Inferior parietal cortex (tissue), 1 donor: ENCODE results near the gene DNASE1L1.

ENCODE experiments used
- DNase-seq: peaks from one replicate; pipeline ENCODE4 v3.0.0-alpha.2; 2016; ENCODE audit errors: extremely low spot score

Gene DNASE1L1, protein sequence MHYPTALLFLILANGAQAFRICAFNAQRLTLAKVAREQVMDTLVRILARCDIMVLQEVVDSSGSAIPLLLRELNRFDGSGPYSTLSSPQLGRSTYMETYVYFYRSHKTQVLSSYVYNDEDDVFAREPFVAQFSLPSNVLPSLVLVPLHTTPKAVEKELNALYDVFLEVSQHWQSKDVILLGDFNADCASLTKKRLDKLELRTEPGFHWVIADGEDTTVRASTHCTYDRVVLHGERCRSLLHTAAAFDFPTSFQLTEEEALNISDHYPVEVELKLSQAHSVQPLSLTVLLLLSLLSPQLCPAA

DNA sequence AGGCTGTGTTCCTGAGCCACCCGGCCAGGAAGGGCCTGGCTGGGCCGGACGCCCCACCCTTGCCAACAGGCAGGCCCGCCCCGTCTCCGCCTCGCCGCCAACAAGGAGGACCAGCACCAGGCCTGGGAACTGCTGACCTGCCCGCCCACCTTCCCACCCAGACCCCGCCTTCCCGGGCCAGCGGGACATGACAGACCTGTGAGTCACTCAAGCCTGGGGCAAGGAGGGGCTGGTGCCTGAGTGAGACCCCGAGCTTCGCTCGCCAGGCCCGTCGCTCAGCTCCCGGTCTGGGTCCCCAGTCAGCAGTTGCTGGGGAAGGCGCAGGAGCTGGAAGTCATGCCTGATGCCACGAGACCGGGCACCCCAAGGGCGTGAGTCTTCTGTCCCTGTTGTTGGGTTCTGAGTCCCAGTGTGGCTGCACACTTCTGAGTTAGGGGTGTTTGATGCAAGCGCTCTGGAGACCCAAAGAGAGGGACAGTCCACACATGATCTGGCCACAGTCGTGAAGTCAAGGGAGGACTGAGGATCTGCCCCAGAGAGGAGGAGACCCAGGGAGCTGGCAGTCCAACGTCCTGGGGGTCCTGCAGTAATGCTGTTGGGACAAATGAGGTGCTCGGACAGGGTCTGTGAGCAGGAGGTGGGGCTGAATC lies at the start of gene DNASE1L1:
DNASE1L1 (minus strand) TSS at position 33 of the 650 bp plus-strand sequence. CDS start 3,686 bp downstream, outside the sequence.
- no peak for DNase-seq

DNA sequence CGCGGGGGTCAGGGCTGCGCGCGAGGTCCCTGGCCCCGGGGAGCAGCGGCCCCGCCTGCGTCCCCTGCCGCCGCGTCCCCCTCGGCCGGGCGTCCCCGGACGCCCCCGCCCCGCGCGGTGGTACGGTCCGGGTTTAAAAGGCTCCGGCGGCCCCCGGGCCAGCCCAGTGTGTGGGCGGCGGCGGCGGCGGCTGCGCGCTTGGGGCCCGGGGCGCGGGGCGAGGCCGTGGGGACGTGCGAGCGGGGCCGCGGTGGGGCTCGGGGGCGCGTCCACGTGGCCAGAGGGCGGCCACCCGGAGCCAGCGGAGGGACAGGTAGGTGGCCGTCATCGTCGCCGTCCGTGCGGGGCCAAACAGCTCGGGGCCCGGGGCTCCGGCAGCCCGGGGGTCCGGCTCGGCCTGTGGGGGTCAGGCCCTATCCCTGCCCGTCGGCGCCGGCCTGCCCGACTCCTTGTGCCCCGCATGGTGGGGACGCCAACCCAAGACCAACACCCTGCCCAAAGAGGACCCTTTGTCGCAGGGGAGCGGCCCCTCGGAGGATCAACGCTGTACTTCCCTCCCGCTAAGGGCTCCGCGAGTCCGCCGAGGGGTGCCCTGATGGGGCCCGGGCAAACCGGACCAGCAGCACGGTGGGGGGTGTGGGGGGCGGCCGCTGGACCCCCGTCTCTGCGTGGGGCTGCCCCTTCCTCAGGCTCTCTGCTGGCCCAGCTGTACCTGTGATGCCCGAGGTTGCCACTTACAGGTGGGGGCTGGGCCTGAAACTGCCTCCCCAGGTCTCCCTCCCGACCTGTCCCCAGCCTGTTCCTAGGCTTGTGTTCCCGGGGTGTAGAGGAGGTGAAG lies 49.3 kb upstream of the DNASE1L1 start, which contains the start of gene PLXNA3:
PLXNA3 (plus strand) TSS at position 166 of the 838 bp plus-strand sequence. CDS start 1,903 bp downstream, outside the sequence.
- no peak for DNase-seq

DNA sequence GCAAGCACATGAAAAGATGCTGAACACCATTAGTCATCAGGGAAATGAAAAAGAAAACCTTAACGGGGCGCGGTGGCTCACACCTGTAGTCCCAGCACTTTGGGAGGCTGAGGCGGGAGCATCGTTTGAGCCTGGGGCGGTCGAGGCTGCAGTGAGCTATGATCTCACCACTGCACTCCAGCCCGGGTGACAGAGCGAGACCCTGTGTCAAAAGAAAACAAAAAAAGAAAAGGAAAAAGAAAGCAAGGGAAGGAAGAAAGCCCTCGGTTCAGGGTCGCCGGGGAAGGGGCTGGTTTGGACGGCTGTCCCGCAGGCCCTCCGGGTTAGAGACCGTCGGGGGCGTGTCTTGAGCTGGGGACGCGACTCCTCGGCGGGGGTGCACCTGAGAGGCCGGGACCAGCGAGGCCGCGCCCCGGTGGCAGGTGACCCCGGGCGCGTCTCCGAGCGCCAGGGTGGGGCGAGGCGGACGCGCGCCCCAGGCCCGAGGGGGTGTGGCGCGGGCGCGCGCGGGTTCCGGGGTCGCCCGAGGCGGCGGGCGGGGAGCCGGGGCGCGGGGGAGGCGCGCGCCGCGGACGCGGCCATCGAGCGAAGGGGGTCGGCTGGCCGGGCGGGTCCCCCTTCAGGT lies 48.5 kb upstream of the DNASE1L1 start:
- DNase-seq = no peak

DNA sequence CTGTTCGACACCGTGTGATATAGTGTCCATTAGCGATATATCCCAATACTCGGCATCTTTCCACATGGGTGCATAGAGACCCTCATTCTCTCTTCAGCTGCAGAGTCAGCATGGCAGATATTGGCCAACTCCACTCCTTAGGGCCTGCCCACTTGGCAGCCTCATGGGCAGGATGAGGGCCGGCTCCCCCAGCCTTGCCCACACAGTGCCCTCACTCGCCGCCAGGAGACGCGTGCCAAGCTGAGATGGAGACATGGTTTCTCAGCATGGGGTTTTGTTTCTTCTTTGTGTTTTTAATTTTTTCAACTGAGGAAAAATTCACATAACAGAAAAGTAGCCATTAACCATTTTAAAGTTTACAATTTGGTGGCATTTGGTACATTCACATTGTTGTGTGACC lies 43.8 kb upstream of the DNASE1L1 start:
- DNase-seq = no peak

DNA sequence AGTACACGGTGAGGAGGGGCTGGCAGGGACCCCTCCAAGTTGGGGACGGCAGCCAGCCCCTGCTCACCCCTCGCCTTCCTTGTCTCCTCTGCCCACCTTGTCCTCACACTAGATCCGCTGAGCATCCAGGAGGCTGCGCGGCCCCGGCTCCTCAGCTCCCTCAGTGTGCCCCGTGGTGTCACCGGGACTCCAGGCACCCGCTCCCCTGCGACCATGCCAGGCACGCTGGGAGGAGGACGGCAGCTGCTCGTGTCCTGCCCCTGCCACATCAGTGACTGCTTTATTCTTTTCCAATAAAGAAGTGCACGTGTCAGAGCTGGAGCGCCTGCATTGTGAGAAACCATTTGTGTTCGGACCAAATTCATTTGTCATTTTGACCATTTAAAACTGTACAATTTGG lies 41.3 kb upstream of the DNASE1L1 start:
- no peak for DNase-seq

DNA sequence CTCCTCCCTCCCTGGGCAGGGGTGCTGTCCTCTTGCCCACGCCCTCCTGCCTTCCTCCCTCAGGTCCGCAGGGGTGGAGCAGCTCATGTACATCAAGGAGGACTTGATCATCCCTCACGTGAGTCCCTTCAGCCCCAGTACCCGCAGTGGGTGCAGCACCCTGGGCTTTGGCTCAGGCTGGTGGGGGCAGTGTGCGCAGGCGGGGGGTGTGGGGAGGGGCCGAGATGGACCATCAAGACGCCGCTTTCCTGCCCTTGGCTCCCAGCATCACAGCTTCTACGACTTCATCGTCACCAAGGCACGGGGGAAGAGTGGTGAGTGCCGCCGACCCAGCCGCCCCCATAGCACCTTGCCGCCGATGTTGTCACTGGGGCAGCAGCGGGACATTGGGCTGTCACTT lies 40.6 kb upstream of the DNASE1L1 start:
- DNase-seq = no peak

DNA sequence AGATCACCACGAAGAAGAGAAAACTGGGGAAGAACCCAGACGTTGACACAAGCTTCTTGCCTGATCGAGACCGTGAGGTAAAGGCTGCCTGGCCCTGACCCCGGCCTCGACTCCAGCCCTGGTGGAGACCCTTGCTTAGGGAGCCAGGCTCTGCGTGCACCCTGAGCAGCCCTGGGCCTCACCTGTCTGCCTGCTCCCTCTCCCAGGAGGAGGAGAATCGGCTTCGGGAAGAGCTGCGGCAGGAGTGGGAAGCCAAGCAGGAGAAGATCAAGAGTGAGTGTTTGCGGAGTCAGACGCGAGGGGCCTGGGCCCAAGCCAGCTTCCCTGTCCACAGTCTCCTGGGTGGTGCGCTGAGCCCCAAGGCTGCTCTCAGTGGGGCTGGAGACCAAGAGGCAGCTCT lies 39.4 kb upstream of the DNASE1L1 start:
- no peak for DNase-seq

DNA sequence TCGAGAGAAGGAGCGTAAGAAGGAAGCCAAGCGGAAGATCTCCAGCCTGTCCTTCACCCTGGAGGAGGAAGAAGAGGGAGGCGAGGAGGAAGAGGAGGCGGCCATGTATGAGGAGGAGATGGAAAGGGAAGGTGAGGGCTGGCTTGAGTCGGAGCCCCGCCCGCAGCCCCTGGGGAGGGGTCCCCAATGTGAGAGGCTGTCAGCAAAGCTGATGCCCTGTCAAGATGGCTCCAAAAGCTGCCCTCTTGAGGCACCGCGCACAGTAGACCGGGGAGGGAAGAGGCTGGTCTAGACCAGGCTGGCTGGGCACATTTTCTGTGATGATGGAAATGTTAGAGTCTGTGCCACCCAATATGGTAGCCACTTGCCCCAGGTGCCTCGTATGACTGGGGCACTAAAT lies 37.4 kb upstream of the DNASE1L1 start:
- DNase-seq = no peak

DNA sequence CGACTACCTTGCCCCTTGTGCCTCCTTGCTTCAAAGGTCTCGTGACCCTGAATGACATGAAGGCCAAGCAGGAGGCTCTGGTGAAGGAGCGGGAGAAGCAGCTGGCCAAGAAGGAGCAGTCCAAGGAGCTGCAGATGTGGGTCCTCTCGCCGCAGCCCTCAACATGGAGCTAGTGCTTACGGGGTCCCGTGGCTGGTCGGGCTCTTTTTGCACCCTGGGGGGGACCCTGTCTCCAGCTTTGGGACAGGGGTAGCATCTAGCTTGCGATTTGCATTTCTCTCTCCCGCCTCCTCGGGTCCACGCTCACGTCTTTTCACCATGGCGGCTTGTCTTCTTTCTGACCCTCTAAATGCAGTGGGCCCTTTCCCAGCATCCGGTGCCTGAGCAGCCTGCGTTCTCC lies 36.7 kb upstream of the DNASE1L1 start:
- DNase-seq = no peak

DNA sequence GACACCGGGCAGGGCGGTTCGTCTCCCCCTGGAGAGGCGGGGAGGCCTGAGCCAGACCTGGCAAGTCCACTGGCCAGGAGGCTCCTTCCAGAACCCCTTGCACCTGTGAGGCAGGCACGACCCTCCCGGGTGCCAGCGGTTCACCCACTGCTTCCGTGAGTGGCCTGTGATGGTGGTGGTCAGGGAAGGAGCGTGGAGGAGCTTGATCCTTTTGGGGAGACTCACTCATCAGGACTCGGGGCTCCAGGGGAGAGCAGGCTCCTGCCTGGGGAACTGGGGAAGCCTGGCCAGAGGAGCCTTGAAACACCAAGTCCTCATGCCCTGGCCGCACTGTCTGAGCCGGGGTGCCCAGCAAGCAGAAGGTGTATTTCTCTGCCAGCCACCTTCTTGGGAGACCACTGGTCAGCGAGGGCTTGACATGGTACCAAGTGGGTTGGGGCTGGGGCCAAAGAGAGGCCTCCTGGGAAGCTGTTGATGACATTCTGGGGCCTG lies 35.7 kb upstream of the DNASE1L1 start:
- DNase-seq = no peak

DNA sequence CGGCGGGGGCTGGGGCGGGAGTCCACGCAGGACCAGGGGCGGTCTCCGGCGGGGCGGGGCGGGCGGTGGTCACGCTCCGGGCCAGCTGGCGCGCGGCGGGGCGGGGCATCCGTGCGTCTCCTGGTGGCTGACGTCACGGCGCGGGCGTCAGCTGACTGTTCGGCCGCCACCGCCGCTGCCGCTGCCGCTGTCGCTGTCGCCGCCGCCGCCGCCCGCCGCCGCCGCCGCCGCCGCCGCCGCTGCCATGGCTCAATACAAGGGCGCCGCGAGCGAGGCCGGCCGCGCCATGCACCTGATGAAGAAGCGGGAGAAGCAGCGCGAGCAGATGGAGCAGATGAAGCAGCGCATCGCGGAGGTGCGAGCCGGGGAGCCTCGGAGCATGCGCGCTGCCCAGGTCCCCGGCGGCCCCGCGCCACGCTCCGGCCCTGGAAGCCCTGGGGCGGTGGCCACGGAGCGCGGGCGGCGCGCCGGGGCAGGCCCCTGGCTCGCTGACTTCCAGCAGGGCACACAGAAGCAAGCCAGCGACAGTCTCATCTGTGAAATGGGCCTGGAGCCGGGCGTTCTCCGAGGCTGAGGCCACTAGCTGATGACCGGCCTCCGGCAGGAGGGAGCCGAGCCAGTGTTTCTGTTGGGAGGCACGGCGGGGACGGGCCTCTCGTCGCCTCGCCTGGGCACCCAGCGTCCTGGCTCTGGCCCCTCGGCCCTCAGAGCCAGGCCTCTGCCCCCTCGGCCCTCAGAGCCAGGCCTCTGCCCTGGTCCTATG lies 35.1 kb upstream of the DNASE1L1 start, which contains the start of gene FAM50A:
FAM50A (plus strand) TSS at position 150 of the 763 bp plus-strand sequence; CDS start at position 245, 95 bp downstream.
- no peak for DNase-seq

DNA sequence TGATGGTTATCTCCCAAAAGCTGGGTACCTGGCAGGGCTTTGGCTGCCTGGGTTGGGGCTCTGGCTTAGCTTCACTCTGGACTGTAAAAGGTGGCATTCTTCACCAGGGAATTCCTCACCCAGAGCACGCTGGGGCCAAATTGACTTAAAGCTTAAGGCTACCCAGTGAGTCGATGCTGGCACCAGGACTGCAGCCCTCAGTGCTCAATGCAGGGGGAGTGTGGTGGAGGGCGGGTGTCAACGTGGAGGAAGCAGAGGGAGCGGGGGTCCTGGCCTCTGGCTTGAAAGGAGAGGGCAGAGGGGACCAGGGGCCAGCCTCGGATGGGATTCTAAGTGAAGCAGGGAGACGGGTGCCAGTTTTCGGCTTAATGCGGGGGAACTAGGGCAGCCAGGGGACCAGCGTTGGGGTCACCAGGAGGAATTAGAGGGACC lies 34.4 kb upstream of the DNASE1L1 start:
- no peak for DNase-seq

DNA sequence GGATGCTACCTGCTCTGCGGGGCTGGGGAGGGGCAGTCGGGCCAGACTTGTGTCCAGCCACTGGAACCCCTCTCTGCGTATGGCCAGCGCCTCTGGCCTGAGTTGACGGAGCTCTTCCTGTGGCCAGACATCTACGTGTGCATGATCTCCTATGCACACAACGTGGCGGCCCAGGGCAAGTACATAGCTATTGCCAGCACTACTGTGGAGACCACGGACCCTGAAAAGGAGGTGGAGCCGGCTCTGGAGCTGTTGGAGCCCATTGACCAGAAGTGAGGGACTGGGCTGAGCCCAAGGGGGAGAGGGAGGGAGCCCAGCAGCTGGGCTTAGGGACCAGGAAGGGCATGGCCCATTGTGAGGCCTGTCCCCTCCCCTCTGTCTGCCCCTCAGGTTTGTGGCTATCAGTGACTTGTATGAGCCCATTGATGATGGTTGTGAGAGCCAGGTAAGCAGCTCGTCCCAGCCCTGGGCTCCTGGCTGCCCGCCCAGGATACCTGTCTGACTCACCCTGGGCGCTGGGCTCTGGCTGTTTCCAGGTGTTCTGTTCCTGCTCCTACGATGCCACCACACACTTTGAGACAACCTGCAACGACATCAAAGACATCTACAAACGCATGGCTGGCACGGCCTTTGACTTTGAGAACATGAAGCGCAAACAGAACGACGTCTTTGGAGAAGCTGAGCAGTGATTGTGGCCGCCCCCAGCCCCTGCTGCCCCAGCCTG lies 33.1 kb upstream of the DNASE1L1 start:
- no peak for DNase-seq

DNA sequence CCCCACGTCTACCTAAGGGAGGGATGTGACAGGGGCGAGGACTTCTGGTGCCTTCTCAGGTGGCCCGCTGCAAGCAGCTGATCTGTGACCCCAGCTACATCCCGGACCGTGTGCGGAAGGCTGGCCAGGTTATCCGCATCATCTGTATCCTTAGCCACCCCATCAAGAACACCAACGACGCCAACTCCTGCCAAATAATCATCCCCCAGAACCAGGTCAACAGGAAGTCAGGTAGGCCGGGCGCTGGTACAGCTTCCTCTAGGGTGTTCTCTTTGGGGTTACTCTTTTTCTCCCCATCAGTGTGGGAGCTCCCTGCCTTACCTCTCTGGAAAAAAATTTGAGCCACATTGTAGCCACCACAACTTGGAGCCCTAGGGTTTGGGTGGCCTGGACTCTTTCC lies 32.5 kb upstream of the DNASE1L1 start:
- DNase-seq = no peak

DNA sequence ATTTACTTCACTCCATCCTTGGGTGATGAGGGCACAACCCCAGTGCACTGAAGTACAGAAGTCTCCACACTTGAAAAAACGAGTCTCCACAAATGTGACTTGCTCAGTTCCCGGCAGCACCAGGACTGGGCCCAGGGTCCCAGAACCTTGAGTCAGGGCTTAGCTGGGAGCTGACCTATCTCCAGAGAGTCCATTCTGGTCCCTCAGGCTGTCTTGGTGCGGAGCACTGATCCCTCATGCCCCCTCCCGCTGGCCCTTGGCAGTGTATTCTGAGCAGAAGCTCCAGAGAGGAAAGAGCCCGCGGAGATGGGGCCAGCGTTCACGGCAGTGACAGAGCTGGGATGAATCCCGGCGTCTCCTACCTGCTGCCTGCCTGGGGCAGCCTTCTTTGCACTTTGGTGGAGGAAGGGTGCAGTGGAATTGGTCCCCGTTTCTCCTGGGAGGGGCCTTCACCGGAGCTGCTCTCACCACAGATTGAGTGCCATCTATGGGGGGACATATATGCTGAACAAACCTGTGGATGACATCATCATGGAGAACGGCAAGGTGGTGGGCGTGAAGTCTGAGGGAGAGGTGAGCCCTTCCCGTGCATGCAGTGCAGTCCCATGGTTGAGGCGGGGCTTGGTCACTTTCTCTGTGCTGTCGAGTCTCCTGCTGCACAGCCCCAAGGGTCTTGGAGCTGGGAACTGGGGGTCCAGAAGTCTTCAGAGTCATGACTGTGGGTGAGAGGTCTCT lies 31.7 kb upstream of the DNASE1L1 start:
- no peak for DNase-seq

DNA sequence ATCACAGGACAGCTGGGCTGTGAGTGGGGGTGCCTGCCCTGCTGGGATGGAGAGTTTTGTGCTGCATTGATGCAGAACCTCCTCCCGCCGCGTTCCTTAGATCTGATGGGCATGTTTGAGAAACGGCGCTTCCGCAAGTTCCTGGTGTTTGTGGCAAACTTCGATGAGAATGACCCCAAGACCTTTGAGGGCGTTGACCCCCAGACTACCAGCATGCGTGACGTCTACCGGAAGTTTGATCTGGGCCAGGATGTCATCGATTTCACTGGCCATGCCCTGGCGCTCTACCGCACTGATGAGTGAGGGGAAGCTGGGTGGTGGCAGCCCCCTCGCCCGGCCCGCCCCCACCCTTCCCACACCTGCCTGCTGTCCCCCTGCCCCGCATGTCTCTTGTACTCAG lies 30.8 kb upstream of the DNASE1L1 start:
- no peak for DNase-seq

DNA sequence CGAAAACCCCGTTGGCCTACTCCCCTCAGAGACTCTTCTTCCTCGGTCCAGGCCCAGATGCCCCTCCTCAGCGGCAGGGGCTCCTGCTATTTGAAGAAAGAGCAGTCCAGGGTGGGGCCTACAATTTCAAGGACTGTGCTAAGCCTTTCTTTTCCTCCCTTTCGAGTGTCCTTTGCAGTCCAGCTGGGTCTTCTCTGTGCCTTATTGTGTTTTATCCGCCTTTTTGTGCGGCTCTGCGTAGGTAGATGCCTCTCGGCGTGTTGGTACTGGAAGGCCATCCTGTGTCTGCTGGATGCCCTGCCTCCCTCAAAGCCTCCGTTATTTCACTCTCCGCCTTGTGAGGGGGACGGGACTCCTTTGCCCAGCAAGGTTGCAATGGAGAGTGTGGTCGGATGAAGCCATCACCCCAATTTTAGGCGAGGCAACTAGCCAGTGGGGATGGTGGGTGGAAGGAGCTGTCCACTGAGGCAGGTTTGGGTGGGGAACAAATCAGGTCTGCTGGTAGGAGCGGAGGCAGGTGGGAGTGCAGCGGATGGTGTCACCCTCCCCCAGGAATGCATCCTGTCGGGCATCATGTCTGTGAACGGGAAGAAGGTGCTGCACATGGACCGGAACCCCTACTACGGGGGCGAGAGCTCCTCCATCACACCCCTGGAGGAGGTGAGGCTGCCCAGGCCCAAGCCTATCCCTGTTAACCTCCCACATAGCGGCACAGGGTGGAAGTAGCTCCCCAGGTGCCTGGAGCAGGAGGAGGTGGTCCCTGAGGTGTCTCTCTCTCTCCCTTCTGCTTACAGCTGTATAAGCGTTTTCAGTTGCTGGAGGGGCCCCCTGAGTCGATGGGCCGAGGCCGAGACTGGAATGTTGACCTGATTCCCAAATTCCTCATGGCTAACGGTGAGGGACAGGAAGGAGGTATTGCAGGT lies 29.2 kb upstream of the DNASE1L1 start:
- no peak for DNase-seq

DNA sequence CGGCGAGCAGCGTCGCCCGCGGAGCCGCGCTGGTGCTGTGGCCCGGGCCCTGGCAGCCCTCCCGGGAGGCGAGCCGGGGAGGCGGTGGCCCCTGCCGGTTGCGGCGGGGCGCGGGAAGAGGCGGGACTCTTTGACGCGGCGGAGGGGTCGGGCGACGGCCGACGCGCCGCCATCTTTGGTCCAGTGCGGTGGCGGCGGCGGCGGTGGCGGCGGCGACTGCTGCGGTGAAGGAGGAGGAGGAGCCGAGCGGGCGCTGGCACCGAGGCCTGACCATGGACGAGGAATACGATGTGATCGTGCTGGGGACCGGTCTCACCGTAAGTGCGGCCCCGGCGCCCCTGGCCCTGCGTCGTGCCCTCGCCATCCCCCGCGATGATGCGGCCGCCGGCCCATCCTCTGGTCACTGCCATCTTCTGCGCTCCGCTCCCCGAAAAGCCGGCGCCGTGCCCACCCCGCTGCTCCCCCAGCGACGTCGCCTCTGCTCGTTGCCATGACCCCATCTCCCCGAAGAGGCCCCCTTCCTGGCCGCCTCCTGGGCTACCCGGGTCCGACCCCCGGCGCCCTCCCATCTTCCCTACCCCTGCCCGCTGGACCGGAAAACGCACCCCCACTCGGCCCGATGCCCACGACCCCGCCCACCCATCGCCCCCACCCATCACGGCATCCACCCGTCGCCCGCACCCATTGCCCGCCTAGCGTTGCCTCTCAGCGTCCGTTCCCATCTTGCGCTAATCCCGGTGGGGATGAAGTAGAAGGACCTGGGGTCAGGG lies 28.1 kb upstream of the DNASE1L1 start, which contains the start of gene GDI1:
GDI1 (plus strand) TSS at position 172 of the 770 bp plus-strand sequence; CDS start at position 273, 101 bp downstream.
- DNase-seq = no peak
